ENCODE data around the gene RHPN2.

RHPN2 gene

DNA sequence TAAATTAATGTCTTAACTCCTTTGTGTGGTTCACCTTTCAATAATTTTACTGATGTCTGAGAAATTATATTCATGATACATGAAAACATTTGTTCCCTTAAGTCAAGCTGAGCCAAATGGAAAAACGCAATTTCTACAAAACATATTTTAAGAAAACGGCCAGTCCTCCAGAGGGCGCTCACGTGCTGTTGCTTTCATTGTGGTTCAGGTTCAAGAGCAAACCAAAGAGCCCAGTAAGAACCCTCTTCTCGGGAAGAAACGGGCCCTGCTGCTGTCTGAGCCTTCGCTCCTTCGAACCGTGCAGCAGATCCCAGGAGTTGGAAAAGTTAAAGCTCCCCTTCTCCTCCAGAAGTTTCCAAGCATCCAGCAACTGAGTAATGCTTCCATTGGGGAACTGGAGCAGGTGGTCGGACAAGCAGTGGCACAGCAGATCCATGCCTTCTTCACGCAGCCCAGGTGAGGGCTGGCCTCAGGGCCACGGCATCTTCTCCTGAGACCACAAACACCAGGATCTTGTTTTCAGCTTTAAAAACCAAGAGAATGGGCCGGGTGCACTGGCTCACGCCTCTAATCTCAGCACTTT is 88.4 kb downstream of the RHPN2 start:
- DNase-seq (ENCODE audit: low read depth): peak; percentile 51

DNA sequence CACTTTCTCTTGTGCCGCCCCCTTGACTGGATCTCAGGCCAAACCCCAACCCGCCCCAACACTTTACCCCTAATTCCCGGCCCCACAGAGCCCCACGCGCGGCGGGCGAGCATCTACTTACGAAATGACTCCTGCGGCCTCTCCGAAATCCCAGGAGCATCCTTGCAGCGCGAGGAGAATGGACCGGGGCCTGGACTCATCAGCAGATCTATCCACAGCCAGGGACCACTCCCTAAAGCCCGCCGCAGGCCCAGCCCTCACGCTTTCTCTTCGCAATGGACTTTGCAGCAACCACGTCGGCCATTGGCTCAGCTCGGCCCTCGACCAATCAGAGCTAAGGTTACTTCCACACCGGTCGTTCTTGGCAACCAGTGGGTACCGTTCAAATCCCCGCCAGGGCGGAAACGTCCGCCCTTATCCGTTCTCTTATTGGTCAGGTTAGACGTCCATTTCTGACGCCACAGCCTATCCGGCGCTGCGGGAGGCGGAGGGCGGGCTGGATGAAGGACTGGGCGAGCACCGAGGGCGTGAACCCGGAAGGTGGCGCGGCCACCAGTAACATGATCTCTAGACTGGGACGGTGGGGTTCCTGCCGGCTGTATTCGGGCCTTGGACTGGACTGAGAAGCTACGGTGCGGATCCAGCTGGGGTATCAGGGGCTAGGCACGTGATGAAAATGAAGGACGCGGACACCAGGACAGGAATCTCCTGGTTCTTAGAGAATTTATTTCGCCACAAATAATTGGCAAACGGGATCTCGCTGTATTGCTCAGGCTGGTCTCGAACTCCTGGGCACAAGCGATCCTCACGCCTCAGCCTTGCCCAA is 92.8 kb downstream of the RHPN2 start, which contains the start of the genes CEP89 and FAAP24:
Gene CEP89 (minus strand): TSS at position 244 of the 826 bp plus-strand sequence. CDS start 84 bp downstream, at position 160.
Gene FAAP24 (plus strand): TSS at position 528 of the 826 bp plus-strand sequence. CDS start 955 bp downstream, outside the sequence.
- peak; percentile 99 for DNase-seq (ENCODE audit: low read depth)

DNA sequence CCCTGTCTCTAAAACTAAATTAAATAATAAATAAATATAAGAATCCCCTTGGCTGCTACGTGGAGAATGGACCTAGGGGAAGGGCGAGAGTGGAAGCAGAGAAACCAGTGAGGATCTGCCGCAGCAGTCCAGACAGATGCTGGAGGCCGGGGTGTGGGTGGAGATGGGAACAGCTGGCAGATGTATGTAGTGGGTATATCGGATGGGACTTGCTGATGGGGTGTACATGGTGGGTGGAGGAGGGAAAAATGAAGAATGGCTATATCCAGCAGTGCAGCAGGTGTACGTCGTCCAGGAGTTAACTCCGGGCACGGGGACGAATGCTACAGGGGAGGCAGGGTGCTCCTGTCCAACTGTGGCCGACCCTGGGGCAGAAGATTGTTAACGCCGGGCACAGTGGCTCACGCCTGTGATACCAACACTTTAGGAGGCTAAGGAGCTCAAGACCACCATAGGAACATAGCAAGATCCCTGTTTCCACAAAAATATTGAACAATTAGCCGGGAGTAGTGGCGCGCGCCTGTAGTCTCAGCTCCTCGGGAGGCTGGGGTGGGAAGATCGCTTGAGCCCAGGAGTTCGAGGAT is 93.6 kb downstream of the RHPN2 start:
- DNase-seq (ENCODE audit: low read depth): no peak

DNA sequence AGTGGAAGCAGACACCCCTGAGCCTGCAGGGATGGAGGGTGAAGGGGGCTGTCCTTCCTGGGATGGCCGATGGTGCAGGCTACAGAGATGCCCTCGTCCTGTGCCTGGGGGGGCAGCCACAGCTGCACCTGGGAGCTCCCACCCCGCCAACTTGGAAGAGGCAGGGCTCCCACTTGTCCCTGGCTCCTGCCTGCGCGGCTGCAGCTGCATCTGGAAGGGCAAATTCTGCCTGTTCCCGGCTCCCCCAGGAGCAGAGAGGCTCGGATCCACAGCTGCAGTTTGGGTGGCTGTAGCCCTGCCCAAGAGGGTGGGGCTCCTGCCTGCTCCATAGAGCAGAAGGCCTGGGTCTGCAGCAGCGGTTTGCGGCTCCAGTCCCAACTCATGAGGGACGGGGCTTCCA is 95.1 kb downstream of the RHPN2 start:
- DNase-seq (ENCODE audit: low read depth): no peak

DNA sequence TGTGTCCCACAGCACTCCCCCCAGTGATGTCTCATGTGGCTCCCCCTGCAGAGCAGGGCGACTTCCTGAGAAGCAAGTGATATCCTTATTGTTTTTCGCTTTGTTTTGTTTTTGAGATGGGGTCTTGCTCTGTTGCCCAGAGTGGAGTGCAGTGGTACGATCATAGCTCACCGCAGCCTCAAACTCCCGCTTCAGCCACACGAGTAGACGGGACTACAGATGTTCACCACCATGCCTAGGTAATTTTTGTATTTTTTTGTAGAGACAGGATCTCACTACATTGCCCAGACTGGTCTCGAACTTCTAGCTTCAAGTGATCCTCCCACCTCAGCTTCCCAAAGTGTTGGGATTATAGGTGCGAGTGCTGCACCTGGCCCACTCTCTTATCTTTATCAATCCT is 97.9 kb downstream of the RHPN2 start:
- no peak for DNase-seq (ENCODE audit: low read depth)

DNA sequence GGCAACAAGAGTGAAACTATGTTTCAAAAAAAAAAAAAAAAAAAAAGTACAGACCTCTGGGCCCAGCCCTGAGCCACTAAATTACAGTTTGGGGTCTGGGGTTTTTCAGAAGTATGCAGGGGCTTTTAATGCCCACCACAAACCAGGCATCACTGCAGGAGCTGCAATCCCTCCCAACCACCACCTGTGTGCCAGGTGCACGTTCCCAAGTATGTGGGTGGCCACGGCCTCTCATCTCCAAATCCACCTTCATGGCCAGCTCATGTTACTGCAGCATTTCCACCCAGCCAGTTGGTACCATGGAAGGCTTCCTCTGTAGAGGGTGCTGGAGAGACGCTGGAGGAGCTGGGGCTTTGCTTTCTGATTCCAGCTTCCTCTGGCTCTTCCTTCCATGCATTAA is 119.4 kb downstream of the RHPN2 start:
- no peak for DNase-seq (ENCODE audit: low read depth)

DNA sequence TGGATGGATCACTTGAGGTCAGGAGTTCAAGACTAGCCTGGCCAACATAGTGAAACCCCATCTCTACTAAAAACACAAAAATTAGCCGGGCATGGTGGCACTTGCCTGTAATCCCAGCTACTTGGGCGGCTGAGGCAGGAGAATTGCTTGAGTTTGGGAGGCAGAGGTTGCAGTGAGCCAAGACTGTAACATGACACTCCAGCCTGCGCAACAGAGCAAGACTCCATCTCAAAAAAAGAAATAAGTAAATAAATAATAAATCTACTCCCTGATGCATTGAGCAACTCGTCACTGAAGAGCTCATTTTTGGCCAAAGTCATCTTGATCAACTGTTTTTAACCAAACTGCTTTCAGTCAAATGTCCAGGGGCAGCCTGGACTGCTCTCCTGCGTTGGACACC is 123.4 kb downstream of the RHPN2 start:
- DNase-seq (ENCODE audit: low read depth): peak; percentile 13

DNA sequence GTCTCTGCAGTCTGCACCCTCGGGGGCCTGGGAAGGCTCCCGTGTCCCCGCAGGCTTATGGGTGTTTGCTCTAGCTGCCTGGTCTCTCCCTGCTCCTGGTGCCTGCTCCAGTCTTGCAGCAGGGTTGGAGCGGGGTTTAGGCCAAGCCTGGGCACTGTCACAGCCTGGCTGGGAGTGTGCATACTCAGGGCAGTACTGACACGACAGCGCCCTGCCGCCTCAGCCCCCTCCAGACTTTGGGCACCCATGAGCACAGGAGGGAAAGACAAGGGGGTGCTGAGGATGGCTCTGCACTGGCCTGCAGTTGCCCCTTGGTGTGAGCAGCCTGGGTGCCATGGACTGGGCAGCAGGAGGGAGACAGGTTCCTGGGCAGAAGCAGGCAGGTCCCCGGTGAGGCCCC is 128.6 kb downstream of the RHPN2 start:
- no peak for DNase-seq (ENCODE audit: low read depth)

DNA sequence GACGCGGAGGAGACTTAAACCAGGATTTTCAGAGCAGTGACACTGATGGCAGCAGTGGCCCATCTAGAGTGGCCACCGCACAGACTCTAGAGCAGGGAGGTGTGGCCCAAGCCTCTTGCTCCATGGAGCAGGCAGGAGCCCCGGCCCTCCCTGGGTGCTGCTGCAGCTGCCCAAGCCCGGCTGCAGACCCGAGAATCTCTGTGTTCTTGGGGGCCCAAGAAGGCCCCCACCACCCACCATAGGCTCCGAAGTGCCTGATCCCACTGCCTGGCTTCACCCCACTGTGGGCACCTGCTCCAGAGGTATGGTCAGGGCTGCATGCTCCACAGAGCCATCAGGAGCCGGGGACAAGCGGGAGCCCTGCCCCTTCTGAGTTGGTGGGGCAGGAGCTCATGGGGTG is 129.1 kb downstream of the RHPN2 start:
- no peak for DNase-seq (ENCODE audit: low read depth)

DNA sequence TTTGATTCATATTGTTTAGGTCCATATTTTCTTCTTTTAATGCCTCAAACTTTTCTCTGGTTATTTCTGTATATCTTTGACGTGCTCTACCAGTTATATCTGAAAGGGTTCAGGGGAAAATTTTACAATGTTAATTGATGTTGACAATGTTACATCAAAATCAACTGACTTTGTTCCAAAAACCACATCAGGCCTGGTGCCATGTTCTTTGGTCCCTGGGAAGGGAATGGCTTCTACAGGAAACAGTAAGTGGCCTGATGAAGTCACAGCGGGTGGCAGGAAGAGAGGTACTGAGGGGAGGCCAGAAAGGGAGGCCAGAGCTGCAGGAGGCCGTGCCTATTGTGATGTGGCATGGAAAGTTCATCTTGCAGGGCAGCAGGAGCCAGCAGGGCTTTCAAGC is 131.1 kb downstream of the RHPN2 start:
- no peak for DNase-seq (ENCODE audit: low read depth)

DNA sequence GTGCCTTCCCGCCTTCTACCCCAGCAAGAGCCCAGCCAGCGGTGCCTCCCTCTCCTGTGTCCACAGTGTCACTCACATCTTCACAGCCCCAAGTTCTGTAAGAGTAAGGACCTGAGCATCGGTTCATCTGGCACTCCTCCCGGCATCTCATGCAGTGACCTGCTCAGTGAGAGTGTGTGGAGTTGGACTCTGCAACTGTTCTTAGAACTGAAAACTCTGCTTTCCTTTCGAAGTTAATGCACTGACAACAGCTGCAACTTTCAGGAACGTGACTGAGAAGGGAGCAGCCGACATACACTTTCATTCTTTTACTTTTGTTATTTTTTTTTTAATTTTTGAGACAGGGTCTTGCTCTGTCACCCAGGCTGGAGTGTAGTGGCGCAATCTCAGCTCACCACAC is 134.1 kb downstream of the RHPN2 start:
- DNase-seq (ENCODE audit: low read depth): no peak

DNA sequence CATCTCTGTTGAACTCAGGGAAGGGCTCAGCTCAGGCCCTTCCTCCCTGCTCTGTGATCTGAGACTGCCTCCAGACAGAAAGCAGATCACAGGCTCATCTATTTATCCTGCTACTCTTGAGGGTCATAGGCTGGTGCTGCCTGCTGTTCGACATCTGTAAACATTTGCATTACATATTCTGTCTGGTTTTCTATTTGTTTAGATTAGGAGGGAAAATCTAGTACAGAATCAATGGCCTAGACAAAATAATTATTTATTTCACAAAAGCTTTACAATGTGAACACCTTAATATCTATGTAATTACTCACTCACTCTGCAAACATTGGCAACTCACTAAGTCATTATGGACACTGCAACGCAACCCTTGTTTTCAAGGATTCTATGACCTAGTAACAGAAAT is 135.9 kb downstream of the RHPN2 start:
- DNase-seq (ENCODE audit: low read depth): no peak
